NCI-H1048 (cell line): ENCODE measurements around the gene ACOX1.
"Not testable (repeated sequence)": the region's sequence is repeated elsewhere in the genome, so short reads cannot be mapped to it uniquely, and the experiment has no call there.

Source experiments
- DNase-seq: peaks from one replicate; lab custom pipeline; 2025; lab: John Stamatoyannopoulos, UW

The ACOX1 gene

DNA sequence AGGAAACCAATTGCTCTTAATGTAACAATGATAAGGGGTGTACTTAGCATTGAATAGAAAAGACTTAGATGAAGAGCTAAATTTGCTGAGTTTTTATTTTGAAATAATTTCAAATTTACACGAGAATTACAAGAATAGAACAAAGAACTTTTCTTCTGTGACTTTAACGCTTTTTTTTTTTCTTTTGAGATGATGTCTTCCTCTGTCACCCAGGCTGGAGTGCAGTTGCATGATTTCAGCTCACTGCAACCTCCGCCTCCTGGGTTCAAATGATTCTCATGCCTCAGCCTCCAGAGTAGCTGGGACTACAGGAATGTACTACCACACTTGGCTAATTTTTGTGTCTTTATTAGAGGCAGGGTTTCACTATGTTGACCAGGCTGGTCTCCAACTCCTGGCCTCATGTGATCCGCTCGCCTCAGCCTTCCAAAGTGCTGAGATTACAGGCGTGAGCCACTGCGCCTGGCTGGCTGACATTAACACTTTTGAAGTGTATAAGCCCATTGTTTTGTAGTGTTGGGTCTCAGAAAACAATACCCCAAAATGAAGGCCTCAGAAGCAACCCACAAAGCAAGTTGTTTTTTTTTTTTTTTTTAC lies 2.2 kb upstream of the ACOX1 start:
- DNase-seq: no peak

DNA sequence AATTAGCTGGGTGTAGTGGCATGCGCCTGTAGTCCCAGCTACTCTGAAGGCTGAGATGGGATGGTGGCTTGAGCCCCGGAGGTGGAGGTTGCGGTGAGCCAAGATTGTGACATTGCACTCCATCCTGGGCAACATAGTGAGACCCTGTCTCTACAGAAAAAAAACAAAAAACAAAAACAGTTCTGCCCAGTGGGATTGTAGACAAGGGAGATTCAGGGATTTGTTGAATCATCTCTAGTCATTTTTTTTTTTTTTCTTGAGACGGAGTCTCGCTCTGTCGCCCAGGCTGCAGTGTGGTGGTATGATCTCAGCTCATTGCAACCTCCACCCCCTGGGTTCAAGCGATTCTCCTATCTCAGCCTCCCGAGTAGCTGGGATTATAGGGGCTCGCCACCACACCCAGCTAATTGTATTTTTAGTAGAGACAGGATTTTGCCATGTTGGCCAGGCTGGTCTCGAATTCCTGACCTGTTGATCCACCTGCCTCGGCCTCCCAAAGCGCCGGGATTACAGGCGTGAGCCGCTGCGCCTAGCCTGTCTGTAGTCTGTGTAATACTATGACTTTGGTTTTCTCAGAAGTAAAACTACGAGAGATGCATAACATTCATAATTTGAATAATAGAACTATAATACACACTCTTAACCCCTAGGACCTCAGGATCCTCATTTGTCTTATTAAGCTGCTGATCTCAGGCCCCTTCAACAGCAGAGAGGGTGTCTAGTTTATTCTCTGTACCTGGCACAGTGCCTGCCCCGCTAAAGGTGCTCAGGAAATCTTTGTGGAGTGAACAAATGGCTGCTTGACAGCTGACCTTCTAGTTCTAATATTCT lies 1.4 kb upstream of the ACOX1 start:
- no peak for DNase-seq

DNA sequence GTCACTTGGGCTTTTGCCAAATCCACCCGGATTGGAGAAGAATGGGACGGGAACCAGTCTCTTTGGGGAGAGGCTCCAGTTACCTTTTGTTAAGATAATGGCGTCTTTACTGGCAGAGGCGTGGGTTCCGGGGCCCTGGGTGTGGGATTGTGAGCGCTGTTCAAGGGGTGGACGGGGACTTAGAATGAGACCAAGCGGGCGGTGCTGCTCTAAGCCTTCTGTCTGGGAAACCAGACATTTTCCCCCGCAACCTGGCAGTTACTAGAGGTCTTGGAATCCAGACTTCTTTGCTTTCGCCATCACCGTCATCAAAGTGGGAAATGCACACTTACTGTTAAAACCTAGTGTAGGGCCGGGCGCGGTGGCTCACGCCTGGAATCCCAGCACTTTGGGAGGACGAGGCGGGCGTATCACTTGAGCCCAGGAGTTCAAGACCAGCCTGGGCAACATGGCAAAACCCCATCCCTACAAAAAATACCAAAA lies 780 bp upstream of the ACOX1 start:
- no peak for DNase-seq

- no peak for DNase-seq
These were observed 2.7 kb downstream of the ACOX1 start for GRCh38 chr17:75976175-75976848.

- DNase-seq: no peak
These were observed 3.2 kb downstream of the ACOX1 start for GRCh38 chr17:75975757-75976174.

- DNase-seq: not testable (repeated sequence)
These were observed 3.8 kb downstream of the ACOX1 start for GRCh38 chr17:75975187-75975586.

- no peak for DNase-seq
These were observed 8.3 kb downstream of the ACOX1 start for GRCh38 chr17:75970626-75971025.

DNA sequence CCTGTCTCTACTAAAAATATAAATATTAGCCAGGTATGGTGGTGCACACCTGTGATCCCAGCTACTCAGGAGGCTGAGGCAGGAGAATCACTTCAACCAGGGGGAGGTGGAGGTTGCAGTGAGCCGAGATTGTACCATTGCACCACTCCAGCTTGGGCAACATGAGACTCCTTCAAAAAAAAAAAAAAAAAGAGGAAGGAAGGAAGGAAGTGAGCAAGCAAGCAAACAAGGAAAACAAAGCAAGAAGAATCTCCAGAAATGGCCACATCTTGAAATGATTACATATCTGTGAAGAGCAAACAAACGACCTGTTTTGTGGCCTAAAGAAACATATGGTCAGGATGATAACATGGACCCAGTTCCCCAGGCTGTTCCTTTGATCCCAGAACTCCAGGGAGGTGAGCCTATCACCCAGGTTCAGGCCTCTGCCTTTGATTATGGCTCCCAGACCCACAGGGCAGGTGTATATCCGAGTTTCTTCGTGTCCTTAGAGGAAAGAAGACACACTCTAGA lies 8.9 kb downstream of the ACOX1 start:
- DNase-seq: no peak

GRCh38 chr17:75969044-75969443 lies 9.9 kb downstream of the ACOX1 start:
- not testable (repeated sequence) for DNase-seq

DNA sequence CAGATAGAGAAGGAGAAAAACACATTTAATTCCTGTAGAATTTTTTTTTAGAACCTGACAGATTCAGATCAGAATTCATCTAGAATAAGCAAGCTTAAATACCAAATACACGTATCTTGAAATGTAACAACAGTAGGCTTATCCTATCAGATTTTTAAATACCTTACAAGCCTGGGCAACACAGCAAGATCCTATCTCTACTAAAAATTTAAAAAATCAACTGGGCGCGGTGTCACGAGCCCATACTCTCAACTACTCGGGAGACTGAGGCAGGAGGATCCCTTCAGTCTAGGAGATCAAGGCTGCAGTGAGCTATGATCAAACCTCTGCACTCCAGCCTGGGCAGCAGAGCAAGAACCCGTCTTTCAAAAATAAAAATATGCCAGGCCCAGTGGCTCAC lies 13.5 kb downstream of the ACOX1 start:
- DNase-seq: no peak

DNA sequence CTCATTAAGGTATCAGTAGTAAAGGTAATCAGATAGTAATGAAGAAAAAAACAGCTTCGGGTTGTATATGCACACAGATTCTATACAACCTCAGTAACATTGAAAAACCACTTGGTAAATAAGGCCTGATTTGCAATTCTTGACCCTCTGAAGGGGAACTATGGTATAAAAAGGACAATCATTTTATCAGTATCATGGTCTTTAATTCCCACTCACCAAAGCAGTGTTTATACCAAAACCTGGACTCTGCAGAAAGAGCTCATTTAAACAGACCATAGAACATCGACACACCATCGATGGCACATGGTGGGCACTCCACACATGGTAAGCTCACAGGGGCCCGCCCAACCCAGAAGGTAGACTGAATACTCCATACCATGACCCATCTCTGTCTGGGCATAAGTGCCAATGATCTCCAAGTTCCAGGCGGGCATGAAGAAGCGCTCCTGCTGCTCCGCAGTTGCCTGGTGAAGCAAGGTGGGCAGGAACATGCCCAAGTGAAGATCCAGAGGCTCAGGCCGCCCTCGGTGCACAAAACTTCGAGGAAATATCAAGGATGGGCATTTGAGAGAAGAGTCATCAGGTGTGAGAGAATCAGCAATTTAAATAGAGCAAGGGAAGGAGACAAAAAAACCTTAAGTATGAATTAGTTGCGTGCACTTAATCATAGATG lies 19.0 kb downstream of the ACOX1 start:
- DNase-seq: no peak

GRCh38 chr17:75959051-75959838 lies 19.7 kb downstream of the ACOX1 start:
- DNase-seq: no peak

DNA sequence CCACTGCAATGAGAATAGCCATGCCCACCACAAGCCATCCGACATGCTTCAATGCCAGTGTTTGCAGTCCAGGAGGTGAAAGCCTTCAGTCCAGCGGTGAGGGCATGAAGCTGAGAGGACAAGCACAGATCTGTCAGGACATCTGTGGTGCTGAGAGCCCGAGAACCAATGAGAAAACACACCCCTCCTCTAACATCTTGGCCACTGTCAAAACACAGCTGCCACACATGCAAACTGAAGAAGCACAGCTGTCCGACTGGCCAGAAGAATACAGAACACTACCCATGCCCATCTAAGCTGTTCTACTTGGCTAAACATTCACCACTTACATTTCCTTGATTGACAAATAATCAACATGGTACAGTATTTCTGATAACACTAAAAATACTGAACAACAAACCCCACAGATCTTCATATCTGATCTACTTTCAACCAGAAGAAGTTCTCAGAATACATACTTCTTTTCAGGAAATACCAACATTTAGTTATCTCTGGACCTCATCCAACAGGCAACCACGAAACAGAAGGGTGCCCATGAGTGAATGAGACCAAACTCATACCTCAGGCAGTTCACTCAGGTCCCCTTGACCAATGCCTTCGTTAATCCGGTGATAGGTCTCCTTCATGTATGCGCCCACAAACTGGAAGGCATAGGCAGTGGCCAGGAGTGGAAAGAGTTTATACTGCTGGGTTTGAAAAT lies 28.0 kb downstream of the ACOX1 start:
- DNase-seq: no peak

GRCh38 chr17:75950421-75950820 lies 28.5 kb downstream of the ACOX1 start:
- DNase-seq: no peak

- DNase-seq: no peak
These were observed 33.8 kb downstream of the ACOX1 start for GRCh38 chr17:75945211-75945610.

DNA sequence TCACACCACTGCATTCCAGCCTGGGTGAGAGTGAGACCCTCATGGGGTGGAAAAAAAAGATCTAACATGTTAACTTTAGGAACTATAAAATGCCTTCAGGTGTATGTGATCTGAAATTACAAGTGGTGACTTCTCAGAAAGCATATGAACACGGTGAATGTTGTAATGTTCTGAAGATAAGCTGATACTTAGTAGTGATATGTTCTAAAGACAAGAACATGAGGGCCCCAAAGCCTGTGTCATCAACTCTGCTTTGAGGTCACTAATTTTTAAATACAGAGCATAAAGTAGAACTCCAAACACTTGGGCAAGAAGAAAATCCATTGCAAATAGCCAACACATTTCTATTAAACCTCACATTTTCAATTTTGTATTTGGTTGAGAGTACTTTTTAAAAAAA lies 35.5 kb downstream of the ACOX1 start:
- DNase-seq: no peak

- no peak for DNase-seq
These were observed 36.5 kb downstream of the ACOX1 start for GRCh38 chr17:75942473-75942872.

- DNase-seq: no peak
These were observed 37.5 kb downstream of the ACOX1 start for GRCh38 chr17:75941442-75941819.

GRCh38 chr17:75940727-75941441 lies 38.1 kb downstream of the ACOX1 start, which contains the start of gene FBF1:
FBF1 (minus strand) TSS chr17:75941042; CDS start chr17:75938149, 2,893 bp downstream.
- peak; percentile 90 for DNase-seq

DNA sequence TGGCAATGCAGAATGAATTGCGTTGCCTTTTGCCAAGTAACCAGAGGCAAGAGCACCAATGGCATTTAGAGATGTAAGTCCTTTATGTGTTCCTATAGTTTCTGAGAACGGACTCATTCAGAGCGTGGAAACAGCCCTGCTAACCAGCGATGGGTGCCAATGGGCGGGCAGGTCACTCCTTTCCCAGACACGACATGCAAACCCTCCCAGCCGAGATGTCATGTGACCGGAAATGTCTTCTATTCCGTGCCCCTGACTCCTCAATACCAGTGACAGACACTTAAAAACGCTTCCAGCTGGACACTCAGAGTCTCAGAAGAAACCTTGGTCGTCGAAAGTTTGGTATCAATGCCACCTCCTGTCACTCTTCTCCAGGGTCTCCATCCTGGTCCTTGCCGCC lies 41.3 kb downstream of the ACOX1 start:
- no peak for DNase-seq
